Lower leg skin (tissue), 4 donors: ENCODE results near the gene DOC2A. TPM values are rescaled to one million over a fixed set of nuclear protein-coding genes. Genes with fewer than 3 reads are reported as not detected.
"Not testable (repeated sequence)": the region's sequence is repeated elsewhere in the genome, so short reads cannot be mapped to it uniquely, and the experiment has no call there.

Experiments used
- DNase-seq, 2 donors: peaks; one replicate each; pipeline ENCODE4 v3.0.0-alpha.2; 2019; ENCODE audit warnings: low spot score in 2 of 2
- H3K4me3 ChIP-seq: fragments of 200-600 bp; sonication (generic); 2 replicates; pipeline ENCODE4 v1.5.1; 2017; ENCODE audit warnings: mild to moderate bottlenecking, low read depth; ENCODE audit not compliant: poor library complexity, severe bottlenecking
- POLR2A ChIP-seq, 2 donors: fragments of 450-650 bp; IDR thresholded peaks; one replicate each; pipeline ENCODE4 v1.6.1; 2016 to 2017; ENCODE audit warnings: antibody characterized with exemption in 2 of 2, mild to moderate bottlenecking in 1 of 2, moderate library complexity in 1 of 2
- WGBS, 2 donors: methylation state at CpG; one replicate each; pipeline ENCODE4 v1.1.5; 2018; 5-methylcytosine and 5-hydroxymethylcytosine counted together
- intact Hi-C: fragments of 100-400 bp; cut with DNase I; formaldehyde crosslinking; loops from one replicate; pipeline ENCODE4 v1.15.0; 2023; ENCODE audit warnings: low total_unique reads
- total RNA-seq, 4 donors: library from RNA; depleted of rRNA; stranded (reverse); fragments of >200 nt; gene quantifications; one replicate each; pipeline ENCODE4 v1.1.0, GENCODE V29; 2016
- TF ChIP-seq, protein P1 (sequence below), 3 donors: fragments of 450-650 bp; IDR thresholded peaks; one replicate each; pipeline ENCODE4 v1.5.1; 2016; ENCODE audit warnings: antibody characterized with exemption in 3 of 3, mild to moderate bottlenecking in 3 of 3, moderate library complexity in 2 of 3

The DOC2A gene
- total RNA-seq, 4 donors from 2014 or later: 0.21 to 2.6 (median 0.69) TPM; not detected in 1

DNA sequence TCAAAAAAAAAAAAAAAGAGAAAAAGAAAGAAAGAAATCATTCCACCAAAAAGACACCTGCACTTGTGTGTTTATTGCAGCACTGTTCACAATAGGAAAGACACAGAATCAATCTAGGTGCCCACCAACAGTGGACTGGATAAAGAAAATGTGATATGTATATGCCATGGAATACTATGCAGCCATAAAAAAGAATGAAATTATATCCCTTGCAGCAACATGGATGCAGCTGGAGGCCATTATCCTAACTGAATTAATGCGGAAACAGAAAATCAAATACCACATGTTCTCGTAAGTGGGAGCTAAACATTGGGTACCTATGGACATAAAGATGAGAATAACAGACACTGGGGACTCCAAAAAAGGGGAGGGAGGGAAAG is 6.4 kb upstream of the DOC2A start:
- TF ChIP-seq, protein P1, sequence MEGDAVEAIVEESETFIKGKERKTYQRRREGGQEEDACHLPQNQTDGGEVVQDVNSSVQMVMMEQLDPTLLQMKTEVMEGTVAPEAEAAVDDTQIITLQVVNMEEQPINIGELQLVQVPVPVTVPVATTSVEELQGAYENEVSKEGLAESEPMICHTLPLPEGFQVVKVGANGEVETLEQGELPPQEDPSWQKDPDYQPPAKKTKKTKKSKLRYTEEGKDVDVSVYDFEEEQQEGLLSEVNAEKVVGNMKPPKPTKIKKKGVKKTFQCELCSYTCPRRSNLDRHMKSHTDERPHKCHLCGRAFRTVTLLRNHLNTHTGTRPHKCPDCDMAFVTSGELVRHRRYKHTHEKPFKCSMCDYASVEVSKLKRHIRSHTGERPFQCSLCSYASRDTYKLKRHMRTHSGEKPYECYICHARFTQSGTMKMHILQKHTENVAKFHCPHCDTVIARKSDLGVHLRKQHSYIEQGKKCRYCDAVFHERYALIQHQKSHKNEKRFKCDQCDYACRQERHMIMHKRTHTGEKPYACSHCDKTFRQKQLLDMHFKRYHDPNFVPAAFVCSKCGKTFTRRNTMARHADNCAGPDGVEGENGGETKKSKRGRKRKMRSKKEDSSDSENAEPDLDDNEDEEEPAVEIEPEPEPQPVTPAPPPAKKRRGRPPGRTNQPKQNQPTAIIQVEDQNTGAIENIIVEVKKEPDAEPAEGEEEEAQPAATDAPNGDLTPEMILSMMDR (IDR thresholded peaks at IDR 0.05): no peak
- no peak for TF ChIP-seq POLR2A (IDR thresholded peaks at IDR 0.05)
- intact Hi-C loops: no loop called here
- DNase-seq: no peak
- no peak overlapping the region for H3K4me3 ChIP-seq
- 90 to 96% methylated on average over 2 of the region's 2 CpGs for WGBS, 2 donors

DNA sequence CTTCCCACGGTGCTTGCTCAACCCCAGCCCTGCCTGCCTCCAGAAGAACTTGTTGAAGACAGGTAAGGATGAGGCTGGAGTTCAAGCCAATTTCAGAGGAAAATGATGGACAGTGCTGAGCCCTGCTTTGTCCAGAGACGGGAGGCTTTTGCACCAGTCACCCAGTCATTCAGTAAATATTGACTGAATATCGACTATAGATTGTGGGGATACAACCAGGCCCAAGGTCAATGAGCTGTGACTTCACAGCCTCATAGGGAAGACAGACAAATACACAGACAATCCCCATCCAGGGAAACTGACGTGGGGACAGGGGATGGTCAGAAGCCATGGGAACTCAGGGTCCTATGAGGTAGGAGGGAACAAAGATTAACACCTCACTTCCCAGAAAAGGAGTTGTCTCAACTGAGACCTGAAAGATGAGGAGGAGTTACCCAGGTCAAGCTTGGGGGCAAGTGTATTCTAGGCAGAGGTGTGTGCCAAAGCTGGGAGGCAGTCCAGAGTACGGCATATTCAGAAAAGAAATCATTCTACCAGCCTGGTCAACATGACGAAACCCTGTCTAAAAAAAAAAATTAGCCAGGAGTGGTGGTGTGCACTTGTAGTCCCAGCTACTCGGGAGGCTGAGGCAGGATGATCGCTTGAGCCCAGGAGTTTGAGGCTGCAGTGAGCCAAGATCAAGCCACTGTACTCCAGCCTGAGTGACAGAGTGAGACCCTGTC is 5.9 kb upstream of the DOC2A start:
- 66 to 73% methylated on average over 8 of the region's 8 CpGs for WGBS, 2 donors
- no peak overlapping the region for H3K4me3 ChIP-seq
- TF ChIP-seq, protein P1 (IDR thresholded peaks at IDR 0.05): no peak
- no peak for TF ChIP-seq POLR2A (IDR thresholded peaks at IDR 0.05)
- intact Hi-C loops: no loop called here
- no peak for DNase-seq

DNA sequence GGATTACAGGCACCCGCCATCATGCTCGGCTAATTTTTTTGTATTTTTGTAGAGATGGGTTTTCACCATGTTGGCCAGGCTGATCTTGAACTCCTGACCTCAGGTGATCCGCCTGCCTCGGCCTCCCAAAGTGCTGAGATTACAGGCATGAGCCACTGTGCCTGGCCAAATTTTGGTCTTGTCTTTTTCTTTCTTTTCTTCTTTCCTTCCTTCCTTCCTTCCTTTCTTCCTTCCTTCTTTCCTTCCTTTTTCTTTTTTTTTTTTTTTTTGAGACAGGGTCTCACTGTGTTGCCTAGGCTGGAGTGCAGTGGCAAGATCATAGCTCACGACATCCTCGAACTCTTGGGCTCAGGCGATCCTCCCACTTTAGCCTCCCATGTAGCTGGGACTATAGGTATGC is 4.6 kb upstream of the DOC2A start:
- DNase-seq, H3K4me3 ChIP-seq, intact Hi-C loops: not testable (repeated sequence)
- 87 to 94% methylated on average over 7 of the region's 7 CpGs for WGBS, 2 donors

DNA sequence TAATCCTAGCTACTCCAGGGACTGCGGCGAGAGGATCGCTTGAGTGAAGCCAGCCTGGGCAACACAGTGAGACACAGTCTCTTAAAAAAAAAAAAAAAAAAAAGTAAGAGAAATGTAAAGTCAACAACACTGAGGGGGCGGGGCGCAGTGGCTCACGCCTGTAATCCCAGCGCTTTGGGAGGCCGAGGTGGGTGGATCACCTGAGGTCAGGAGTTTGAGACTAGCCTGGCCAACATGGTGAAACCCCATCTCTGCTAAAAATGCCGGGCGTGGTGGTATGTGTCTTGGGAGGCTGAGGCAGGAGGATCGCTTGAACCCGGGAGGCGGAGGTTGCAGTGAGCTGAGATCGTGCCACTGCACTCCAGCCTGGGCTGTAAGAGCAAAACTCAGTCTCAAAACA is 1.8 kb upstream of the DOC2A start:
- H3K4me3 ChIP-seq, DNase-seq, intact Hi-C loops: not testable (repeated sequence)
- 85% methylated on average over 14 of the region's 14 CpGs for WGBS, 2 donors

DNA sequence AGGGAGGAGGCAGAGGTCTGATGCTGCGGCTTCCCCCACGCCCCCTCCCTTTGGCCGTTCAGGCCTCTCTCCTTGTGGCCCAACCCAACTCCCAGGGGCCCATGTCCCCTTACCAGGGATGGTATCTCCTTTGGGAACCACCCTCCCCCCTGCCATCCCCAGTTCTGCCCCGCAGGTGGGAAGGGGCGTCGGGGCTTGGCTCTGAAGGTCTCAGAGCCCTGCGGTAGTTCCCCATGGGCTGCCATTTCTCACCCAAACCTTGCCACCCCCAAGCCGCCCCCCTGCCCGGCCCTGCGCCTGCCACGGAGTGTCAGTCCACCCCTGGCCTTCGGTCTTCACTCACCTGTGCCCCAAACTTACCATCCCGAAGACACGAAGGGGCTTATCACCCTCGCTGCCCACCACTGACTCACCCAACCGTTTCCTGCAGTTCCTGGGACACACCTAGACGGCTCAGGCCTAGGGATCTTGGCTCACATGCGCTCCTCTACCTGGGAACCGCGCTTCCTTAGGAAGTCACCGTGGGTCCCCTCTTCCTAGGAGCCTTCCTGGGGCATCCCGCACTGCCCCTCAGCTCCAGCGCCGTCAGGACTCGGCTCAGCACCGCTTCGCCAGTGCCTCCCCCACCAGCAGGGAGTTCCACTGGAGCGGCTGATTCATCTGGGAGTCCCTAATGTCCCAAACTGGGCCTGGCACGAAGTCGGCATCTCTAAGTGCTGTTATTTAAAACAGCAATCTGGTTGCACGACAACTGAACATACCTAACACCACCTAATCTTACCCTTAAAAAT is 1.1 kb upstream of the DOC2A start:
- TF ChIP-seq, protein P1 (IDR thresholded peaks at IDR 0.05): no peak
- no peak for TF ChIP-seq POLR2A (IDR thresholded peaks at IDR 0.05)
- DNase-seq: no peak
- 27 to 29% methylated on average over 21 to 30 of the region's 31 CpGs for WGBS, 2 donors
- H3K4me3 ChIP-seq: no peak overlapping the region
- intact Hi-C loops: no loop called here

DNA sequence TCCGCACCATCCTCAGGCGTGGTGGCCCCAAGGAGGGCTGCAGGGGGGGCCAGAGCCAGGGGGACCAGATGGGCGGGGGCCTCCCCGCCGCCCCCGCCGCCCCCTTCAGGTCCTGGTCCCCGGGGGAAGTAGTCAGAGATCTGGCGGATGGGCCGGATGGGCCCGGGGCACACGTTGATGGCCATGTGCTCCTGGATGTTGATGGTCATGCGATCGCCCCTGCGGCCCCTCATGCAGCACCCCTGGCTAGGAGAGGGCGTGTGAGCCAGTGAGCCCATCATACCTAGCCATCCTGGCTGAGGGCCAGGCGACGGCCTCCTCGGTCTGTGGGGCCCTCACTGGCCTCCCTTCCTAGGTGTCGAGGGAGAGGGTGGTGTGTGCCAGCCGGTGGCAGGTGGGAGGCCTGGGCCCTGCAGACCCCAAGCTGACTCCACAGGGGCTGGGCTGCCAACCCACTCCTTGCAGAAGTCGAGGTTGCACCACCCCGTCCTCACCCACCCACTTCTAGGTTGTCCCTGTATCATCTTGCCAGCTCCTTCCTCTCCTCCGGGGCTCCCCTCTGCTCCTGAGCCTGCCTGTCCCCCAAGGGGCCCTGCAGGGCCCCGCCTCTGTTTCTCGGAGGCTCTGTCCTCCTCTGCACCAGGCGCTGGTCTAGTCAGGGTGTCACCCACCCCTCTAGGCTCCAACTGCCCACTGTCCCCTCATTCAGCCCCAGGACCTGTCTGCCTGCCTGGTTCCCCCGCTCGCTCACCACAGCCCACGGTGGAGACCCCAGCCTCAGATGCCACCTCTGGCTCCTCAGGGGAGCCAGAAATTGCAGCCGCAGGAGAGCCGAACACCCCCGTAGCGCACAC is 610 bp downstream of the DOC2A start:
- 4 to 11% methylated on average over 18 to 33 of the region's 34 CpGs for WGBS, 2 donors
- intact Hi-C loops: no loop called here
- no peak for TF ChIP-seq POLR2A (IDR thresholded peaks at IDR 0.05)
- TF ChIP-seq, protein P1 (IDR thresholded peaks at IDR 0.05): no peak

More for the DNA sequence above, 610 bp downstream of the DOC2A start:
- H3K4me3 ChIP-seq: no peak overlapping the region
- DNase-seq: no peak
